HG03097 (cell line): ENCODE measurements around the gene CCDC87.
"Not testable (repeated sequence)": the region's sequence is repeated elsewhere in the genome, so short reads cannot be mapped to it uniquely, and the experiment has no call there.

Experiments
- ATAC-seq: cut with Tn5 transposase; IDR thresholded peaks from one replicate; pipeline ENCODE4 v1.9.1; 2021; ENCODE audit not compliant: unreplicated experiment, low FRiP score

The CCDC87 gene

DNA sequence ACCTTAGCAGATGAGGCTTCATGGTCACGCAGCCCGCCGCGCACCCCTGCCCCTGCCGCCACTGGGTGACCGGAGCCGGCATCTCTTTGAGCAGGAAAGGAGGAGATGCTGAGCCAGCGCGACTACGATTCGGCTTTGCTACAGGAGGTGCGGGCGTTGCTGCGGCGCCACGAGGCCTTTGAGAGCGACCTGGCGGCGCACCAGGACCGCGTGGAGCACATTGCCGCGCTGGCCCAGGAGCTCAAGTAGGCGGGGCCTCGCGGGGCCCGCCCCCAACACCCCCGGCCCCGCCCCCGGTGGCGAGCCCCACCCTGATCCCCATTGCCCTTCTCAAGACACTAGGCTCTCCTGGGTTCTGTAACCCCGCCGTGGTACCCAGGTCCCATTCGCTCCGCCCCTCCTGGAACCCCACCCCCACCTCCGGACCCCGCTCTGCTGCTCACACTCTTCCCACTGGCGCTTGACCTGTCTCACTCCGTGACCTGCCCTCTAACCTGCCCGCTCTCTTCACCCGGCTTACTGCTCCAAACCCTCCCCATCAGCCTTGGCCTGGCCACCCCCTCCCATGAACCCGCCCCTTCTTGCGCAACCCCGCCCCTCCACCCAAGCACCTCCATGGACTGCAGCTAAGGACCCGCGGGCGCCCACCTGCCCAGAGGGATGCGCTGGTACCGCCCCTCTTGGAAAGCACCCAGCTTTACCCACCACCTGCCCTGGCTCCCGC lies 33.6 kb downstream of the CCDC87 start:
- ATAC-seq: no peak

DNA sequence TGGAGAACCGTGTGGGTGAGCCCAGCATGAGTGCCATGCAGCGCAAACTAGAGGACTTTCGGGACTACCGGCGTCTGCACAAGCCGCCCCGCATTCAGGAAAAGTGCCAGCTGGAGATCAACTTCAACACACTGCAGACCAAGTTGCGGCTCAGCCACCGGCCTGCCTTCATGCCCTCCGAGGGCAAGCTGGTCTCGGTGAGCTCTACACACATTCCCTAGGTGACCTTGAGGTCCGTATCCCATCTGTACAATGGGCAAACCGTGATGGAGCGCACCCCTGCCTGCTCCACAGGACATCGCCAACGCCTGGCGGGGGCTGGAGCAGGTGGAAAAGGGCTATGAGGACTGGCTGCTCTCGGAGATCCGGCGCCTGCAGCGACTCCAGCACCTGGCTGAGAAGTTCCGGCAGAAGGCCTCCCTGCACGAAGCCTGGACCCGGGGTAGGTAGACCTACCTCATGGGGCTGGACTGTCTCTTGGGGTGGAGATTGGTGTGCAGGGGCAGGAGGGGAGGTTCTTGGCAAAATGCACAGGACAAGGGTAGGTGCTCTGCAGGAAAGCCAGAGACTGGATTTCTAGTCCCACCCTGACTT lies 35.0 kb downstream of the CCDC87 start:
- no peak for ATAC-seq

- no peak for ATAC-seq
These were observed 36.8 kb downstream of the CCDC87 start for GRCh38 chr11:66556086-66556485.

GRCh38 chr11:66555416-66555815 lies 37.4 kb downstream of the CCDC87 start:
- ATAC-seq: no peak

DNA sequence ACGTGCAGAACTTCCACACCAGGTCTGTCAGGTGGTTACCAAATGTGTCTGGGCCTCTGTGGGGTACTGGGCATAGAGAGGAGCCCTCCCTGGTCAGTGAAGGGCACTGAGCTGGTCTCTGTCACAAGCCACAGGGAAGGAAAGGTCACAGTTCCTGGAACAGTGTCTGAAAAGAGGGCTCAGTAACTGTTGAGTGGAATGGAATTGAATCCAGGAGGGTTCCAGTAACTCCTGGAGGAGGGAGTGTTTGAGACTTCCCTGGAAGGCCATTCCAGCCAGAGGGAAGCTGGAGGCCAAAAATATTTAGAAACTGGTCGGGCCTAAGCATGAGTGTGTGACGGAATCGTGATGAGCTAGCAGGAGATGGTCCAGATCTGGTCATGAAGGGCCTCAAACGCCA lies 38.3 kb downstream of the CCDC87 start:
- no peak for ATAC-seq

GRCh38 chr11:66550887-66551286 lies 42.0 kb downstream of the CCDC87 start:
- ATAC-seq: no peak

DNA sequence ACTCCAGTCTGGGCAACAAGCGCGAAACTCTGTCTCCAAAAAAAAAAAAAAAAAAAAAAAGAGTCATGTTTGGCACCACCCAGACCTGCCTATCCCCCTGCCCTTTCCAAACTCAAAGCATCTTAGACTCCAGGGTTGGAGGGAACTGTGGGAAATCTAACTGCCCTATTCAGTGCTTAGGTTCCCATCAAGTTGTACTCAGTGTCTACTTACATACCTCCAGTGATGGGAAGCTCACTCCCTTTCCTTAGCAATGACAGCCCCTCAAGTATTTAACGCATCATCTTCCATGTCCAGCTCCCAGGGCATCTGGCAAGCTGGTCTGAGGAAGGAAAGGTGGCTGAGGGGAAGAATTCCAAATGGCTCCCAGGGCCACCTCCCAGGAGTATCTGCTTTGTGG lies 43.2 kb downstream of the CCDC87 start:
- no peak for ATAC-seq

GRCh38 chr11:66548774-66549630 lies 43.9 kb downstream of the CCDC87 start:
- ATAC-seq: no peak

GRCh38 chr11:66548041-66548440 lies 44.8 kb downstream of the CCDC87 start:
- ATAC-seq: no peak

DNA sequence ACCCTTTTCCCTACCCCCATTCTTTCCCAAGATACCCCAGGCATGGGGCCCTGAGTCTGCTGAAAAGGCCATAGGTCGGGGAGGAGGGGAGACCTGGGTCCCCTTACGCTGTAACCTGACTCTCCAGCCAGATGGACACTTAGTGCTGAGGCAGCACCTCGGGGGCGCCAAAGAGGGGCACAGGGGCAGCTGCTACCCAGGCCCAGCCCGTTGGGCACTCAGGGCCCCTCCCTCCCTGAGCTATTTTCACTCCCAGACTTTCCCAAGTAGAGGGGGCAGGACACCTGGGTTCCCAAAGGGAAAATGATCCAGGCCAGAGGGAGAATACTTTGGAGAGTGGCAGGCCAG lies 45.2 kb downstream of the CCDC87 start:
- ATAC-seq: no peak

- ATAC-seq: no peak
These were observed 45.7 kb downstream of the CCDC87 start for GRCh38 chr11:66546966-66547661.

DNA sequence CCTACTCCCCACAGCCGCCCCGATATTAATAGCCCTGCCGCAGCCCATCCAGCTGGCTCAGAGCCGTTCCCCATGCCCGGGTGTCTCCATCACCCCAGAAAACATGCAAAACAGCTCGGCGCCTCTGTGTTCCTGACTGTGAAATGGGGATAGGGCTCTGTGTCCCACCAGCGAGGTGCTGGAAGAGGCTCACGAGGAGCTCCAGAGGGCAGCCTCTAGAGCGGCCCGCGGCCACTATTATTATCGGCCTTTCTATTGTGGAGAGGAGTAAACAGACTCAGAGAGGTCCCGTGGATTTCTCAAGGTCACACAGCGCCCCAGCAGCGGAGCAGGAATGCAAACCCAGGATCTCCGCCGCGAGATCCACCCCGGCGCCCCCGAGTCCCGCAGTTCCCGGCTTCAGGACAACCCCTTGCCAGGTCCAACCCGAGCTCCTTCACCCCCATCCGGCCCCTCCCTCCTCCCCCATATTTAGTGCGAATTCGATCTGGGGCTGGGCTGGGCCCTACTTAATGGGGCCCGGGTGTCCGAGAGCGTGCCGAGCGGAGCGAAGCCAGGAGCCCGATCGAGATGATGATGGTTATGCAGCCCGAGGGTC lies 46.4 kb downstream of the CCDC87 start, which contains the start of gene ACTN3:
Gene ACTN3, plus strand, starts transcription at position 536 of the 598 bp plus-strand sequence. Its CDS starts 35 bp downstream, at position 571.
- no peak for ATAC-seq

- ATAC-seq: peak; percentile 67
These were observed 47.0 kb downstream of the CCDC87 start, which contains the start of gene ZDHHC24 for GRCh38 chr11:66545701-66546367. TSS of gene ZDHHC24 (minus strand) at chr11:66546048. CDS start at chr11:66546003, 45 bp downstream.

GRCh38 chr11:66544952-66545351 lies 47.9 kb downstream of the CCDC87 start:
- not testable (repeated sequence) for ATAC-seq

GRCh38 chr11:66543263-66544107 lies 49.4 kb downstream of the CCDC87 start:
- ATAC-seq: peak; percentile 36

DNA sequence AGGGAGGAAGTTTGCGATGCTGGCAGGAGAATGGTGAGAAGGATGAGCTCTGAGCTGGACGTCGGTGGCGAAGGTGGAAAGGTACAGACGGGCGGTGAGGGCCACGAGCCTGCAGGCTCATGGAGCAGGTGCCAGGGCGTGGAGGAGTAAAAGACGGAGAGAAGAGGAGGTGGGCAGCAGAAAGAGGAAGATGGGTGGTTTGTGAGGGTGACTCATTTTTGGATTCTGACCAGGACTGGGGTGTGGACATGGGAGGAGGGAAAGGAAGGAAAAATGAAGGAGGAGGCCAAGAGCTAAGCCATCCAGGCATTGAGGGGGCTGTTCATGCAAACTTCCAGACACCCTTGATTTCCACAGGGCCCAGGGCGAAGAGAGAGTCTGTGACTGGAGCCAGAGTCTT lies 50.5 kb downstream of the CCDC87 start:
- no peak for ATAC-seq

DNA sequence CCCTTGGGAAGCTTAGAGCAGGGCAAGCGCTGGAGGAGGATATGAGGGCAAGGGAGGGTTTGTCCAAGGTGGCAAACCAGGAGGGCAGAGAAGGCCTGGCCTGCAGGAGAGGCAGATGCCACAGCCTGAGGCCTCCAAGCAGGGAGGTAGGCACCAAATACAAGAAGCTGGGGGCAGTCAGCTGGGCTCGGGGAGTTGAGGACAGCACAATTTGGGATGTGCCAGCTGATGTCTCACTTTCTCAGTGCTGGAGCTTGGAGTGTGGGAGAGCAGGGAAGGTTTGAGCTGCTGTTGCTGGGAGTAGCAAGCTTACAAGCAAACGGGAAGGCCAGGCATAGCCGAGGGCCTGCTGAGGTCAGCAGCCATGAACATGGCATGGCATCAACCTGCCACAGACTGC lies 51.0 kb downstream of the CCDC87 start:
- ATAC-seq: no peak

GRCh38 chr11:66540598-66540997 lies 52.3 kb downstream of the CCDC87 start:
- ATAC-seq: not testable (repeated sequence)
